K562 (cell line): Measurements from ENCODE around the gene PPP1R14D. TPM values are rescaled to one million over a fixed set of nuclear protein-coding genes. Genes with fewer than 3 reads are reported as not detected.
A peak's percentile ranks its signal among the peaks of the same experiment; 100 is the strongest.

Experiments
- ATAC-seq: fragments of 200-7000 bp; cut with Tn5 transposase; 3 replicates; pipeline ENCODE4 v1.9.1; 2020; ENCODE audit warnings: moderate library complexity
- BruUV-seq: library from RNA; stranded (reverse); fragments of 400-500 nt; replicated peaks from 2 replicates; lab custom pipeline; 2021; lab: Mats Ljungman, UMichigan
- CTCF ChIA-PET: fragments of 300-600 bp; formaldehyde crosslinking; extraction: SDS; loops from one replicate; lab custom pipeline; 2021; ENCODE audit warnings: low intra/inter-chr PET ratio; lab: Yijun Ruan, JAX
- POLR2A ChIA-PET: fragments of 300-600, 350-650 bp; sonication (Branson Sonifier 250); formaldehyde crosslinking; extraction: SDS; loops from one replicate; lab custom pipeline; 2021; ENCODE audit warnings: antibody characterized with exemption, inconsistent platforms; lab: Yijun Ruan, JAX
- DNase-seq, 4 experiments: peaks; one replicate each; pipeline versions ENCODE4 v3.0.0 to v3.0.0-alpha.2; 2011 to 2018; ENCODE audit warnings: low spot score in 3 of 4, mixed read lengths in 3 of 4; ENCODE audit errors: extremely low read depth in 1 of 4
- FAIRE-seq: peaks from 2 replicates; lab custom pipeline; 2011; peaks lifted over from hg19 to GRCh38; lab: Jason Lieb, UNC
- H2AFZ ChIP-seq: 2 replicates; pipeline ENCODE4 v1.6.0; 2011; ENCODE audit warnings: low read depth, low read length, control low read depth, inconsistent platforms
- H3K27ac ChIP-seq: fragments of 200-600 bp; 3 replicates; pipeline ENCODE4 v1.8.0; 2011; ENCODE audit warnings: low read depth, mild to moderate bottlenecking, control low read depth, inconsistent platforms, low read length, moderate library complexity, mixed read lengths; ENCODE audit errors: extremely low read depth
- H3K27me3 ChIP-seq, 2 experiments: fragments of 300-600 bp in 1 of 2; 2 replicates in 1 of 2; 3 replicates in 1 of 2; pipeline versions ENCODE4 v1.6.0 to v1.8.0; 2011; ENCODE audit warnings: inconsistent platforms in 2 of 2, low read length in 2 of 2, mild to moderate bottlenecking in 1 of 2, mixed read lengths in 1 of 2, moderate library complexity in 1 of 2; ENCODE audit not compliant: control insufficient read depth in 2 of 2, insufficient read depth in 2 of 2
- H3K36me3 ChIP-seq: fragments of 300-600 bp; 3 replicates; pipeline ENCODE4 v1.8.0; 2011; ENCODE audit warnings: mild to moderate bottlenecking, low read length, inconsistent platforms; ENCODE audit not compliant: control insufficient read depth, insufficient read depth
- H3K4me1 ChIP-seq, 2 experiments: fragments of 200-600 bp in 1 of 2; replicated peaks in 1 of 2; 2 replicates in 1 of 2; 3 replicates in 1 of 2; pipeline versions ENCODE4 v1.5.1 to v1.8.0; 2011; ENCODE audit warnings: inconsistent platforms in 2 of 2, low read length in 2 of 2, mild to moderate bottlenecking in 1 of 2, mixed read lengths in 1 of 2, moderate library complexity in 1 of 2; ENCODE audit not compliant: control insufficient read depth in 2 of 2, insufficient read depth in 2 of 2
- H3K4me2 ChIP-seq: 2 replicates; pipeline ENCODE4 v1.6.1; 2011; ENCODE audit warnings: low read length, control low read depth, inconsistent platforms, mixed read lengths; ENCODE audit not compliant: insufficient read depth
- H3K4me3 ChIP-seq: fragments of 200-600 bp; sonication (generic), shearing (Covaris generic); 2 replicates; pipeline ENCODE4 v1.5.1; 2016; ENCODE audit warnings: control low read depth, inconsistent platforms
- H3K79me2 ChIP-seq: fragments of 200-600 bp; 3 replicates; pipeline ENCODE4 v1.8.0; 2011; ENCODE audit warnings: low read length, inconsistent platforms; ENCODE audit not compliant: control insufficient read depth, insufficient read depth
- H3K9ac ChIP-seq, 2 experiments: 2 replicates each; pipeline versions ENCODE4 v1.6.0 to v1.6.1; 2011; ENCODE audit warnings: low read depth in 2 of 2, low read length in 2 of 2, control low read depth in 1 of 2, inconsistent platforms in 1 of 2, mild to moderate bottlenecking in 1 of 2, mixed read lengths in 1 of 2; ENCODE audit not compliant: insufficient read depth in 1 of 2
- H3K9me1 ChIP-seq: one replicate; pipeline ENCODE4 v1.6.0; 2011; ENCODE audit warnings: inconsistent platforms, mild to moderate bottlenecking, low read length, moderate library complexity; ENCODE audit not compliant: control insufficient read depth, insufficient read depth
- H3K9me3 ChIP-seq: replicated peaks from 2 replicates; pipeline ENCODE4 v1.5.1; 2011; ENCODE audit warnings: low read depth, low read length, inconsistent platforms; ENCODE audit not compliant: control insufficient read depth, insufficient read depth
- H4K20me1 ChIP-seq: replicated peaks from 2 replicates; pipeline ENCODE4 v1.6.1; 2011; ENCODE audit warnings: low read length, inconsistent platforms, mixed read lengths; ENCODE audit not compliant: control insufficient read depth, insufficient read depth
- ATF3 ChIP-seq, 2 experiments: fragments of 450-650 bp in 1 of 2; sonication (generic) in 1 of 2; formaldehyde crosslinking in 1 of 2; IDR thresholded peaks in 1 of 2; conservative IDR thresholded peaks in 1 of 2; 2 replicates each; pipeline versions ENCODE4 v1.6.1 to v1.8.1; 2016 to 2023; ENCODE audit warnings: mild to moderate bottlenecking in 2 of 2, moderate library complexity in 2 of 2, inconsistent platforms in 1 of 2, missing genetic modification reagents in 1 of 2
- FOXJ2 ChIP-seq: fragments of 200-800 bp; sonication (Bioruptor generic); IDR thresholded peaks from 2 replicates; pipeline ENCODE4 v1.6.1; 2016; ENCODE audit warnings: missing genetic modification characterization, missing compliant biosample characterization
- GTF2E2 ChIP-seq: fragments of 200-800 bp; sonication (Bioruptor generic); IDR thresholded peaks from 2 replicates; pipeline ENCODE4 v1.6.1; 2016; ENCODE audit warnings: missing genetic modification characterization, missing compliant biosample characterization
- HLTF ChIP-seq: fragments of 450-650 bp; IDR thresholded peaks from 2 replicates; pipeline ENCODE4 v1.6.1; 2016
- HNRNPUL1 ChIP-seq: fragments of 200-400 bp; formaldehyde crosslinking; IDR thresholded peaks from 2 replicates; pipeline ENCODE4 v1.6.1; 2017; ENCODE audit warnings: low read length
- JUN ChIP-seq, 2 experiments: sonication (generic) in 1 of 2; formaldehyde crosslinking in 1 of 2; IDR thresholded peaks; 2 replicates each; pipeline versions ENCODE4 v1.6.1 to v1.8.0; 2012 to 2022; ENCODE audit warnings: borderline replicate concordance in 2 of 2, mild to moderate bottlenecking in 2 of 2, improper control_type of control experiment in 1 of 2, low read depth in 1 of 2, low read length in 1 of 2, missing genetic modification reagents in 1 of 2
- NR2C1 ChIP-seq, 2 experiments: fragments of 450-650 bp; IDR thresholded peaks; 2 replicates each; pipeline ENCODE4 v1.6.1; 2017; ENCODE audit warnings: mild to moderate bottlenecking in 2 of 2, antibody characterized with exemption in 1 of 2, inconsistent platforms in 1 of 2, missing compliant biosample characterization in 1 of 2, missing genetic modification characterization in 1 of 2
- TCFL5 ChIP-seq: fragments of 250-450 bp; sonication (Bioruptor Pico); conservative IDR thresholded peaks from 2 replicates; pipeline ENCODE4 v1.6.1; 2021; ENCODE audit warnings: mild to moderate bottlenecking, moderate library complexity, matching md5 sums
- ZNF695 ChIP-seq: fragments of 450-650 bp; formaldehyde crosslinking; IDR thresholded peaks from 2 replicates; pipeline ENCODE4 v1.4.0; 2020; ENCODE audit warnings: mild to moderate bottlenecking, moderate library complexity
- ZNF780A ChIP-seq: fragments of 250-450 bp; sonication (Bioruptor Pico); IDR thresholded peaks from 2 replicates; pipeline ENCODE4 v1.5.0; 2021; ENCODE audit warnings: mild to moderate bottlenecking
- ZSCAN32 ChIP-seq: fragments of 450-650 bp; formaldehyde crosslinking; IDR thresholded peaks from 2 replicates; pipeline ENCODE4 v1.4.0; 2020; ENCODE audit warnings: mild to moderate bottlenecking, moderate library complexity
- WGBS: fragments of 100-300 bp; shearing (Covaris generic); methylation state at CpG from one replicate; pipeline ENCODE4 v1.1.6; 2016; ENCODE audit warnings: low coverage, mixed read lengths; ENCODE audit not compliant: insufficient coverage; ENCODE audit errors: missing lambda C conversion rate; 5-methylcytosine and 5-hydroxymethylcytosine counted together
- in situ Hi-C: fragments of 300-500 bp; cut with MboI; formaldehyde crosslinking; loops from 4 replicates; pipeline ENCODE4 v1.15.0; 2018; ENCODE audit warnings: inconsistent platforms, mixed read lengths
- intact Hi-C: fragments of 100-400 bp; cut with micrococcal nuclease; formaldehyde crosslinking; loops from 2 replicates; pipeline ENCODE4 v1.14.2; 2022
- polyA plus RNA-seq, 8 experiments: library from polyadenylated mRNA; depleted of rRNA in 4 of 8; stranded (reverse) in 5 of 8; unstranded in 3 of 8; fragments of >200 nt; fragmentation: Nextera tagmentation in 2 of 8; fragmentation: Illumina TruSeq in 1 of 8; extraction: Ambion mirVana in 2 of 8; extraction: Trizol in 1 of 8; gene quantifications; 2 replicates each; pipeline versions ENCODE4 v1.2.1 to v1.2.3, GENCODE V29; 2011 to 2014; ENCODE audit warnings: inconsistent platforms in 1 of 8, missing spikeins in 1 of 8
- total RNA-seq, 7 experiments: library from RNA; depleted of rRNA in 6 of 7; stranded (reverse); fragments of >200 nt in 6 of 7; fragmentation: Illumina TruSeq in 2 of 7; extraction: Trizol in 2 of 7; gene quantifications; 2 replicates each; pipeline versions ENCODE4 v1.2.1 to v1.2.3, GENCODE V29; 2011 to 2021; ENCODE audit warnings: low replicate concordance in 1 of 7
- TF ChIP-seq, protein P1 (sequence below): fragments of 250-450 bp; sonication (Bioruptor Pico); IDR thresholded peaks from 2 replicates; pipeline ENCODE4 v1.8.0; 2021; ENCODE audit warnings: moderate library complexity, mild to moderate bottlenecking, inconsistent platforms

Gene PPP1R14D
- total and polyA plus RNA-seq, 9 of the 15 experiments (the other 6 are each of a cell fraction or from before 2014, with no cell fraction given) = 0.11 to 0.18 TPM; not detected in 7

DNA sequence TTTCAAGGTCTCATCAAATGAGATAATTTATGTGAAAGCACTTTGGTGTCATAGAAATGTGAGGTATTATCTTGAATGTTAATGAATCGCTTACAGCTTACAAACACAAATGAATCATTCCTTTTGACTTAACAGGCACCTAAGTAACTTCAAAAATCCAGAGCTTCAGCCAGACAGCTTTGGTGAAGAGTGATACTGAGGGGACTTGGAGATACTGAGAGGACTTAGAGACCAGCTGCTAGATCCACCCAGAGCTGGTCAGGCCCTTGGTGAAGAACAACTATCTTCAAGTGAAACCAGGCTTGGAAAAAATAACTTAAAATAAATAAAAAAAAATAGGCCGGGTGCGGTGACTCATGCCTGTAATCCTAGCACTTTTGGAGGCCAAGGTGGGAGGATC lies 37.8 kb downstream of the PPP1R14D start:
- Histone ChIP-seq H3K4me3 (no peak overlapping the region), H3K79me2 (peaks cover 11% of the 10 kb centered on the region), H3K4me2 (no peak overlapping the region), H3K9me1 (no peaks in the 10 kb centered on the region), H2AFZ (no peak overlapping the region), H3K27ac (peak overlapping the region; percentile 38; the same call in 1 of the 3 replicates), H3K9ac (no peak overlapping the region), H3K27me3 (no peaks in the 10 kb centered on the region), H3K9me3 (no peaks in the 10 kb centered on the region), H4K20me1 (no peaks in the 10 kb centered on the region), H3K4me1 (peaks cover 8 to 11% of the 10 kb centered on the region in 2 experiments; a peak in 4 of 5 replicates), H3K36me3 (peaks cover 13% of the 10 kb centered on the region; the same call in 2 of the 3 replicates)
- ATAC-seq (no peak), DNase-seq (no peak), FAIRE-seq (no peak)
- TF ChIP-seq, protein P1, sequence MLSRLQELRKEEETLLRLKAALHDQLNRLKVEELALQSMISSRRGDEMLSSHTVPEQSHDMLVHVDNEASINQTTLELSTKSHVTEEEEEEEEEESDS (CRISPR knock-in tag) = no peak
- peak; percentile 46; the same call in 1 of the 2 replicates for TF ChIP-seq ATF3 (IDR thresholded peaks at IDR 0.05)
- no peak for TF ChIP-seq ATF3 (CRISPR knock-in tag; conservative IDR thresholded peaks at IDR 0.05)
- WGBS = 52% methylated on average over 3 of the region's 3 CpGs
- in situ Hi-C loops = no loop called here
- intact Hi-C loops = no loop called here
- no TSS peak for BruUV-seq
- ChIA-PET CTCF (no interaction called here), POLR2A (no interaction called here)

DNA sequence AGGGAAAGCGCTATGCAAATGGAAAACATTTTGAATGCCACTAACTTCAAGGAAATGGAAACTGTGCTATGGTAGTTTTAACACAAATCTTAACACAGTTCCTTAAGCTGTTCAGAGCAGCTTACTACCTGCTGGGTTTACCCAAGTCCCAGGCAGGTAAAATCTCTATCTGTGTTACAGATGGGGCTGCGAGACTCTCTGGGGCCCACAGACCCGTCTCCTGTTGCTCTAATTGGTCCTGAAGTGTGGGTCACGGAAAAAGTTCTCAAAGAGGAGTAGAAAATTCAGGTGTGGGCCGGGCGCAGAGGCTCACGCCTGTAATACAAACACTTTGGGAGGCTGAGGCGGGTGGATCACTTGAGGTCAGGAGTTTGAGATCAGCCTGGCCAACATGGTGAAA lies 38.5 kb downstream of the PPP1R14D start:
- Histone ChIP-seq H3K4me3 (no peak overlapping the region), H3K9me3 (no peaks in the 10 kb centered on the region), H3K9ac (no peak overlapping the region), H4K20me1 (no peaks in the 10 kb centered on the region), H3K27me3 (no peaks in the 10 kb centered on the region), H3K36me3 (peaks cover 13% of the 10 kb centered on the region; the same call in 2 of the 3 replicates), H3K9me1 (no peaks in the 10 kb centered on the region), H3K4me2 (no peak overlapping the region), H3K27ac (no peak overlapping the region), H3K79me2 (peaks cover 10% of the 10 kb centered on the region; the same call in 2 of the 3 replicates), H3K4me1 (peaks cover 8 to 11% of the 10 kb centered on the region in 2 experiments; a peak in 4 of 5 replicates), H2AFZ (no peak overlapping the region)
- in situ Hi-C loops (no loop called here), intact Hi-C loops (loop anchor here (5.0 to 10.0 kb wide), 2 partner anchors 67 to 275 kb away; no protein-coding TSS in a partner anchor)
- WGBS = 90% methylated on average over 7 of the region's 8 CpGs
- ChIA-PET CTCF (no interaction called here), POLR2A (interaction anchor here (0.6 to 1.2 kb wide), 3 partner anchors 26 to 156 kb away, joined by 3 to 4 read pairs (median 3); partner anchors contain the start of gene GCHFR)
- BruUV-seq = no TSS peak
- DNase-seq = no peak
- no peak for ATAC-seq
- FAIRE-seq = no peak
- TF ChIP-seq HLTF (no peak), HNRNPUL1 (no peak), JUN (IDR thresholded peaks at IDR 0.05; ENCODE audit: borderline replicate concordance, low read depth, low read length) (no peak), JUN (CRISPR knock-in tag; IDR thresholded peaks at IDR 0.05; ENCODE audit: borderline replicate concordance) (no peak), NR2C1 (IDR thresholded peaks at IDR 0.05) (no peak), NR2C1 (tag; IDR thresholded peaks at IDR 0.05) (no peak), FOXJ2 (no peak), TCFL5 (CRISPR knock-in tag) (no peak), ZNF695 (CRISPR knock-in tag) (no peak), GTF2E2 (no peak), ZSCAN32 (CRISPR knock-in tag) (no peak), ZNF780A (CRISPR knock-in tag) (no peak)
